ENCODE data around the gene ATP6V0A4. TPM values are rescaled to one million over a fixed set of nuclear protein-coding genes. Genes with fewer than 3 reads are reported as not detected.
"Not testable (repeated sequence)": the region's sequence is repeated elsewhere in the genome, so short reads cannot be mapped to it uniquely, and the experiment has no call there.

ATP6V0A4 gene
- total RNA-seq, 2 experiments from 2014 or later: not detected

DNA sequence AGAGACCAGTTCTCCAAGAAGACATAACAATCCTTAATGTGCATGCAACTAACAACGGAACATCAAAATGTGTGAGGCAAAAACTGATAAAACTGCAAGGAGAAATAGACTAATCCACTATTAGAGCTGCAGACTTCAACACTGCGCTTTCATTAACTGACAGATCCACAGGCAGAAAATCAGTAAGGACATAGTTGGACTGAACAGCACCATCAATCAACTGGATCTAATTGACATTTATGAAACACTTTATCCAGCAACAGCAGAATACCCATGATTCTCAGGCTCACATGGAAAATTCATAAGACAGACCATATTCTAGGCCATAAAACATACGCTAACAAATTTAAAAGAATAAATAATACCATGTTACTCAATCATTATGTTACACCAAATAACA, 21.6 kb upstream of the ATP6V0A4 start:
- H3K4me1 Mint-ChIP-seq: peaks cover 3% of the 10 kb centered on the region
- no peak for DNase-seq
- H3K27me3 Mint-ChIP-seq: no peaks in the 10 kb centered on the region
- no peak overlapping the region for H3K27ac Mint-ChIP-seq
- no peaks in the 10 kb centered on the region for H3K36me3 Mint-ChIP-seq
- H3K9me3 Mint-ChIP-seq: no peaks in the 10 kb centered on the region
- H3K4me3 Mint-ChIP-seq: no peak overlapping the region

DNA sequence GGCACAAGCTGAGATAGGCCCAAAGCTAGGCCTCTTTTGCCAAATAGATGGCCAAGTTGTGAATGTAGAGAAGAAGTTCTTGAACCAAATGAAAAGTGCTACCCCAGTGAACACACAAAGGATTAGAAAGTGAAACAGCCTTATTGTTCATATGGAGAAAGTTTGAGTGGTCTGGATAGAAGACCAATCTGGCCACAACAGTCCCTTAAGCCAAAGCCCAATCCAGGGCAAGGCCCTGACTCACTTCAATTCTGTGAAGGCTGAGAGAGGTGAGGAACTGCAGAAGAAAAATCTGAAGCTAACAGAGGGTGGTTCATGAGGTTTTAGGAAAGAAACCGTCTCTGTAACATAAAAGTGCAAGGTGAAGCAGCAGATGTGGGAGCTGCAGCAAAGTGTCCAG, 18.7 kb upstream of the ATP6V0A4 start:
- H3K9me3 Mint-ChIP-seq: no peaks in the 10 kb centered on the region
- no peaks in the 10 kb centered on the region for H3K27me3 Mint-ChIP-seq
- H3K36me3 Mint-ChIP-seq: no peaks in the 10 kb centered on the region
- peaks cover 5% of the 10 kb centered on the region for H3K4me1 Mint-ChIP-seq
- H3K27ac Mint-ChIP-seq: no peak overlapping the region
- H3K4me3 Mint-ChIP-seq: no peak overlapping the region
- DNase-seq: no peak

DNA sequence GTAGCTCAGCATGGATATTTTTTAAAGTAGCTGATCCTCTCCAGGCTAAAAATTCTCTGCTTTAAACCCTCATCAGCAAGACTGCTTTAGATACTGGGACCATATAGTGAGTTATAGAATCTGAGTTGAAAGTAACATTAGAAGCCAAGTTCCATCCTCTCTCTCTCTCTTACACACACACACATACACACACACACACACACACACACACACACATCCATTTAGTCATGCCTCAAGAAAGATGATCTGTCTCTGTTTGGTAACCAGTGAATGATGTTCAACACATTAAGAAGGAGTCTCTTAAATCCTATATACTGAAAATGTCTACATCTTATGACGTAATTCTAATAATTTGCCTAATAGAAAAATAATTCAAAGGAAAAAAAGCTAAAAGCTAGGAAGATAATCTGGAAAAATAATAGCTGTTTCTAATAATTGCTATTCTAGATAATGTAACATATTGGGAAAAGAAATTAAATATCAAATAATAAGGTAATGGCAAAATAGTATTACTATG, 16.9 kb upstream of the ATP6V0A4 start:
- no peaks in the 10 kb centered on the region for H3K36me3 Mint-ChIP-seq
- no peak for DNase-seq
- H3K4me1 Mint-ChIP-seq: peaks cover 5% of the 10 kb centered on the region
- no peak overlapping the region for H3K4me3 Mint-ChIP-seq
- no peaks in the 10 kb centered on the region for H3K27me3 Mint-ChIP-seq
- no peak overlapping the region for H3K27ac Mint-ChIP-seq
- no peaks in the 10 kb centered on the region for H3K9me3 Mint-ChIP-seq

DNA sequence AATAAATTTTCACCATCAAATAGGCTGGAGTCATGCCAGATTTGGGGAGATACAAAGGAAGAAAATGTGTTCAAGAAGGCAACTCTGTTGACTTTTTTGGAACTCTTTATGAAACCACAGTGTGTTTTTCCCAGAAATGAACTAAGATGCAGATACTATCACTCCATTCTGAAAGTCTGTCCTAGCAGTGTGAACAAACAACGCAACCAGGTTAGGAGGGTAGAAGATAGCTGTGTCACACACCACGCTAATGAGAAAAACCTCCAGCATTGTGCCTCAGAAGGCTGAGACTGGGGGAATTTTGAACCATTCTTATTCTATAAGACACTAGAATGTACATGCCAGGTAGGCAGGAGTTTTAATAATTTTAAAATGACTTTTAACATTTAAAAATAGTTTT, 15.9 kb upstream of the ATP6V0A4 start:
- Mint-ChIP-seq H3K9me3 (no peaks in the 10 kb centered on the region), H3K4me3 (no peak overlapping the region), H3K36me3 (no peaks in the 10 kb centered on the region), H3K27ac (no peak overlapping the region), H3K27me3 (no peaks in the 10 kb centered on the region), H3K4me1 (peaks cover 5% of the 10 kb centered on the region)
- no peak for DNase-seq

DNA sequence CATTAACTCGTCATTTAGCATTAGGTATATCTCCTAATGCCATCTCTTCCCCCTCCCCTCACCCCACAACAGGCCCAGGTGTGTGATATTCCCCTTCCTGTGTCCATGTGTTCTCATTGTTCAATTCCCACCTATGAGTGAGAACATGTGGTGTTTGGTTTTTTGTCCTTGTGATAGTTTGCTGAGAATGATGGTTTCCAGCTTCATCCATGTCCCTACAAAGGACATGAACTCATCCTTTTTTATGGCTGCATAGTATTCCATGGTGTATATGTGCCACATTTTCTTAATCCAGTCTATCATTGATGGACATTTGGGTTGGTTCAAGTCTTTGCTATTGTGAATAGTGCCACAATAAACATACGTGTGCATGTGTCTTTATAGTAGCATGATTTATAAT, 13.3 kb upstream of the ATP6V0A4 start:
- not testable (repeated sequence) for H3K27me3 Mint-ChIP-seq, DNase-seq, H3K4me3 Mint-ChIP-seq, H3K27ac Mint-ChIP-seq, H3K4me1 Mint-ChIP-seq, H3K9me3 Mint-ChIP-seq, H3K36me3 Mint-ChIP-seq

DNA sequence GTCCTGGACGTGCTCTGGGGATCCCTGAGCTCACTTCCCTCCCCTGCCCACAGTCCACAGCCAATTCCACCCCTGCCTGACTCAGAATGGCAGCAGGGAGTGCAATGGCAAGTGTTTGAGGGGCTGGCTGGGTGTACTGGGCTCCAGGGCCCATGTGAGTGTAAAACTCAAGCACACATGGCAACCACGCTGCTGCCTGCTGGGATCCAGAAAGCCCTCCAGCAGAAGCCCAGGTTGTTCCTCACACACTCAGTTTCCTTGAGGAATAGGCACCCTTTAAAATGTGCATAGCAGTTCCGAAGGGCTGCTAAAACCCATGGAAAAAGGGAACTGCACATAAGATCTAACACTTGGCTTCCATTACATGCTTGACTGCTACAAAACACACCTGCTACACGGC, 11.3 kb upstream of the ATP6V0A4 start:
- H3K9me3 Mint-ChIP-seq: no peaks in the 10 kb centered on the region
- H3K27me3 Mint-ChIP-seq: no peaks in the 10 kb centered on the region
- H3K4me3 Mint-ChIP-seq: no peak overlapping the region
- H3K36me3 Mint-ChIP-seq: no peaks in the 10 kb centered on the region
- peaks cover 1% of the 10 kb centered on the region for H3K4me1 Mint-ChIP-seq
- no peak for DNase-seq
- H3K27ac Mint-ChIP-seq: no peak overlapping the region

DNA sequence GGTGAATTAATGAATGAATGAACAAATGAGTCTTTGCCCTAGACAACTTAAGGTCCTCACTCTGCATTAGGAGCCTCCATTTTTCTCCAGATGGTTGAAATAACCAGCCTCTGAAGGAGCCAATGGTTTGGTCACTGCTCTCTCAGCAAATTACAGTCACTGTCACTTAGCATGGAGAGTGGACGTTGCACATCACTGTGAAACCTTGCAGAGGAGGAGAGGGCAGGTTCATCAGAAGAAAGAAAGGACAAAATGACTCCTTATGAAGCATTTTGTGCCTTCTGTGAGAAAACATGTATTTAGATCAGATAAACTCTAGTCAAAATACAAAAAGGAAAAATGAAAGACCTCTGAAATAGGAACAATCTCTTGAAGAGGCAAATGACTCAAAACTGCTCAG, 6.6 kb upstream of the ATP6V0A4 start:
- H3K4me1 Mint-ChIP-seq: no peaks in the 10 kb centered on the region

DNA sequence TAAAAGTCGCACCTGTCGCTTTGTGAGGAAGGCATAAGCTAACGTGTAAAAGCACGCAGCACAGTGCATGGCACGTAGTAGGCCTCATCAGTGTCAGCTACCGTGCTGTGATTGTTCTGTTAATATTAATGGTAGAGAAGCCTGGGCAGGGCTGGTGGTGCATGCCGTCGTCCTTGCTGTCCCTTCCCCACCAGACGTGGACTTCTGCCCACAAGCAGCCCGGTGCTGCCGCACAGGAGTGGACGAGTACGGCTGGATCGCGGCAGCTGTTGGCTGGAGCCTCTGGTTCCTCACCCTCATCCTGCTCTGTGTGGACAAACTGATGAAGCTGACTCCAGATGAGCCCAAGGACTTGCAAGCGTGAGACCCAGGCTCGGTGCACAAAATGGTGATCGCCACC, 4.7 kb upstream of the ATP6V0A4 start:
- peaks cover 2% of the 10 kb centered on the region for H3K36me3 Mint-ChIP-seq
- no peak for DNase-seq
- H3K27me3 Mint-ChIP-seq: peaks cover 4% of the 10 kb centered on the region
- no peak overlapping the region for H3K27ac Mint-ChIP-seq
- peaks cover 1% of the 10 kb centered on the region for H3K4me1 Mint-ChIP-seq
- H3K9me3 Mint-ChIP-seq: no peaks in the 10 kb centered on the region
- no peak overlapping the region for H3K4me3 Mint-ChIP-seq

More for the DNA sequence above, 6.6 kb upstream of the ATP6V0A4 start:
- no peak overlapping the region for H3K4me3 Mint-ChIP-seq
- H3K27ac Mint-ChIP-seq: no peak overlapping the region
- H3K36me3 Mint-ChIP-seq: peaks cover 2% of the 10 kb centered on the region
- no peak for DNase-seq
- H3K9me3 Mint-ChIP-seq: no peaks in the 10 kb centered on the region
- no peaks in the 10 kb centered on the region for H3K27me3 Mint-ChIP-seq

DNA sequence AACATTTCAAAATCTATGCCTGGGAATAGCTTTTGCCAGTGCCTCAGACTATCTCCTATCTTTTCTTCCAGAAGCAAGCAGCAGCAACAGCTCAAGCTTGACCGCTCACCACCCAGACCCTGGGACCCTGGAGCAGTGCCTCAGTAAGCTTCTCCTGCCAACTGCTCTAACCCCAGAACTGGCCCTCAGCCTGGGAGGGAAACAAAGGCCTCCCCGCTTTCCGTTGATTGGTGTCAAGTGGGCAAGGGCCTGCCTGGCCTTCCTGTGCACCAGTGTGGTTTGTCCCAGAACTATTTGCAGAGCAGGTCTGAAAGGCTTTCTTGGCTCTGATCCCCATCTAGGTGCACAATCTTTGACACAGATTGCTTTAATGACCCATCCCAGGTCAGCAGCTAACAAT, 3.3 kb upstream of the ATP6V0A4 start:
- Mint-ChIP-seq H3K36me3 (peaks cover 2% of the 10 kb centered on the region), H3K9me3 (no peaks in the 10 kb centered on the region), H3K27me3 (peaks cover 4% of the 10 kb centered on the region), H3K27ac (no peak overlapping the region), H3K4me1 (peaks cover 4% of the 10 kb centered on the region), H3K4me3 (no peak overlapping the region)
- no peak for DNase-seq

DNA sequence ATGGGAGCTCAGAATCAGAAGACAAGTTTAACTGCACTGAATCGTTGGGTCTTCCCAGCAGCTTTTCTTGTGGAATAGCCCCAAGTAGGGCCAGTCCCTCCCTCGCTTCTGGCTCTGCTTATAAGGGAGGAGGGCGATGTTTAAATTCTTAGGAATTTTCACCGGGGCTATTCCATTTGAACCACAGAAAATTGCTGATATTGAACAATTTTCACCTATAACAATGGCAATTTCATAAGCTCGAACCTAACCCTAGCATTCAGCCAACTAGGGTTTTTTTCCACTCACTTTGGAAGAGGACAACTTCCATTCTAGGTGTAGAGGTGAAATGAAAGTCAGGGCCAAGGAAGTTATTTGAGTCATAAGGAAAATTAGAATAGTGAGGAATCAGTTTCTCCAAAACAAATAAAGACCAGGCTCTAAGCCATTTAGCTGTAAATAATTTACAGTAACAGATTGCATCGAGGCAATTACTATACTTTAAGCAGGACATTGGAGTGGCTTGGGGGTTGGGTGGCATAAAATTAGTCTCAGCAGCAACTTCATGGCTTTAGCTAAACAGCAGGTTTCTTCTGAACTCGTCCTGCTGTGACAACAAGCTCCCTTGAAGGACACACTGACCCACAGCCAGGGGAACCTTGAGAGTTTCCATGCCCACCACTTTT, 1.5 kb upstream of the ATP6V0A4 start:
- no peaks in the 10 kb centered on the region for H3K9me3 Mint-ChIP-seq
- no peak overlapping the region for H3K4me3 Mint-ChIP-seq
- H3K36me3 Mint-ChIP-seq: peaks cover 2% of the 10 kb centered on the region
- H3K27ac Mint-ChIP-seq: no peak overlapping the region
- peaks cover 4% of the 10 kb centered on the region for H3K27me3 Mint-ChIP-seq
- no peak for DNase-seq
- H3K4me1 Mint-ChIP-seq: peaks cover 4% of the 10 kb centered on the region

DNA sequence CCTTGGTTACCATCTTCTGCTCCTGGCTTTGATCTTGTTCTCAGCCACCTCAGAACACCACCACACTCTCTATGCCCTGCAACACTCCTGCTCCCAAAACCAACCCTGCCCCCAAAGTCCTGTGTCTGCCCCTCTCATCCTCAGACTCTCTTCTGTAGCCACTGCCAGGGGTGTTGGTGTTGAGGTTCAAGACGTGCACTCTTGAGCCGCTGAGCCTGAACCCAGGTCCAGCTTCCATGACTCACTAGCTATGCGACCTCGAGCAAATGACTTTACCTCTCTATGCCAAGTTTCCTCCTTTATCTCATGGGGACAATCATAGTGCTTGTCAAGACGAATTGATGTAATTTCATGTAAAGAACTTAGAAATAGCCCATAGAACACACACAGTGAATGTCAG, 840 bp upstream of the ATP6V0A4 start:
- DNase-seq: no peak
- H3K4me3 Mint-ChIP-seq: no peak overlapping the region
- no peaks in the 10 kb centered on the region for H3K9me3 Mint-ChIP-seq
- H3K36me3 Mint-ChIP-seq: peaks cover under 1% of the 10 kb centered on the region
- peaks cover 4% of the 10 kb centered on the region for H3K27me3 Mint-ChIP-seq
- peaks cover 4% of the 10 kb centered on the region for H3K4me1 Mint-ChIP-seq
- H3K27ac Mint-ChIP-seq: no peak overlapping the region

DNA sequence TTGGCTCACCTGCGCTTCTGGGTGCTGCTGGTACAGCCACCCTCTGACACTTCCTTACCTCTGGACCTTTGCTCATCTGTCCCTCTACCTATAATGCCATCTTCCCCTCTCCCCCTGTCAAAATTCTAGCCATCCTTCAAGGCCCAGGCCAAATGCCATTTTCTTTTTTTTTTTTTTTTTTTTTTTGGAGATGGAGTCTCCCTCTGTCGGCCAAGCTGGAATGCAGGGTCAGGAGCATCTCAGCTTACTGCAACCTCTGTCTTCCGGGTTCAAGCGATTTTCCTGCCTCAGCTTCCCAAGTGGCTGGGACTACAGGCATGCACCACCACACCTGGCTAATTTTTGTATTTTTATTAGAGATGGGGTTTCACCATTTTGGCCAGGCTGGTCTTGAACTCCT, 950 bp downstream of the ATP6V0A4 start:
- DNase-seq, H3K4me3 Mint-ChIP-seq, H3K4me1 Mint-ChIP-seq, H3K27ac Mint-ChIP-seq, H3K27me3 Mint-ChIP-seq, H3K36me3 Mint-ChIP-seq, H3K9me3 Mint-ChIP-seq: not testable (repeated sequence)

DNA sequence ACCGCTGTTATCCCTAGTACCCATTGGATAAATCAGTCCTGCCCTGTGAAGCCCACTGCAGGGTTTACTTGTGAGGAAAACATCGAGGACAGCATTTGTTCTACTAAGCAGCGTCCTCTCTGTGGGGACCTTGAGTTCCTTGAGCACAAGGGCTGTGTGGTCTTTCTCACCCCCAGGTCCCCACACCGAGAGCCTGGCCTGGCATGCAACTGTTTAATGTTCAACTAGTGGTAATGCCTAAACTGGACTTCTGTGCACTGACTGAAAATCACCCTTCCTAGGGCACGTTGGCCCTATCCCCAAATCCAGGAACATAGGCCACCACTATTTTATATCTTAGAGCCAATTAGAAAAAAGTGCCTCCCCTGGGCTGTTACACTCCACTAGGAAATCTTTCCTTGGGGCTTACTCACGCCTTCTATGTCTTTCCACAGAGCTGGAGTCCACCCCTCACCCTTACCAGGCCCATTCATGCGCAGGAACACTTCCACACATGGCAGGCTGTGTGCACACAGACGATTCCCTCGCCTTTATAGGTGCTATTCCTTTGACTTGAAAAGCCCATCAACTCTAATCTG, 1.9 kb downstream of the ATP6V0A4 start:
- Mint-ChIP-seq H3K4me1 (peaks cover 4% of the 10 kb centered on the region), H3K4me3 (no peak overlapping the region), H3K27ac (no peak overlapping the region), H3K36me3 (no peaks in the 10 kb centered on the region), H3K27me3 (peaks cover 4% of the 10 kb centered on the region), H3K9me3 (no peaks in the 10 kb centered on the region)
- no peak for DNase-seq

DNA sequence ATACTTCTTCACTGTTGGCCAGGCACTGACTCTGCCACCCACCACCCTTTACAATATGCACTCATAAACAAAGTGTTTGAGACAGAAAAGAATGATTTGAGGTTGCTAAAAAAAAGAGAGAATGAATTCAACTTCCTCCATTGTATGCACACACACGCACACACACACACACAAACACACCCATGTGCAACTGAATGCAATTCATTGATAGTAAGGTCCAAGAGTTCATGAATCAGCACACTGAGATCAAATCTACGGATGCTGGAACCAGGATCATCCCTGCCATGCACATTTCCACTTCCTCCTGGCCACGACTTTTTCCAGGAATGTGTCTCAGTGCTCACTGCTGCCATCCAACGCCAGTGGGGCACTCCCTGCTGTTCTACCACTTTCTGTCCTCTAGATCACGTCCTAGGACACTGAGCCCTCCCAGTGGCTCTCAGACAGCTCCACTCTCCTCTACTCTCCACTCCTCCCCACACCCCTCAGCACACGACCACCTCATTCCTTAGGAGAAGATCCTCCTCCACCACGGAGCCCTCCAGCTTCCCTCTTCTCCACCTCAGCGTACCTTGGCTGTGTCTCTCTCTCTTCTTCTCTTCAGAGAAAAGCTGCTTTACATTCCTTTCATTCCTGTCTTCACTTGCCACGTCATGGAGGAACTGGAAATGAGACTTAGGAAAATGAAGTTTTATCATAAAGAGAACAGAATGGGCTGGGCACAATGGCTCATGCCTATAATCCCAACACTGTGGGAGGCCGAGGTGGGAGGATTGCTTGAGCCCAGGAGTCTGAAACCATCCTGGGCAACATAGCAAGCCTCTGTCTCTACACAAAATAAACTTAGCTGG, 12.2 kb downstream of the ATP6V0A4 start:
- H3K27me3 Mint-ChIP-seq: no peaks in the 10 kb centered on the region
- no peak overlapping the region for H3K27ac Mint-ChIP-seq
- no peaks in the 10 kb centered on the region for H3K36me3 Mint-ChIP-seq
- no peak for DNase-seq
- H3K4me1 Mint-ChIP-seq: no peaks in the 10 kb centered on the region
- H3K9me3 Mint-ChIP-seq: peaks cover 14% of the 10 kb centered on the region
- no peak overlapping the region for H3K4me3 Mint-ChIP-seq

DNA sequence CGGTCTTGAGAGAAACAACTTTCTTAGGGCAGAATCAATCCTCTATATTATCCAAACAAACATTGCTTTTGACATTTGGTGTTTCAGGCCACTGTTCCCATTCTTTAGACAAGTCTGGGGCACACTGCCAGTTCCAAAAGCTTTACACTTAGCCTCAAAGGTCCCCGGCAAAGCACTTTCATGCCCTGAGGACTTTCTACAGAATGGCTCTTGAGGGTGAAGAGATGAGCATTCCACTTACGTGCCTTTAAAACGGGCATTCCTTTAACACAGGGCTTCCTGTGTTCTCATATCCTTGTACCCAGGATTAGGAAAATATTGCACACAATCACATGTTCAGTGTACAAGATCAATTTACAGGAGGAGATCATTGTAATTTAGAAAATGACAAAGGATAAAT, 13.3 kb downstream of the ATP6V0A4 start:
- Mint-ChIP-seq H3K36me3 (no peaks in the 10 kb centered on the region), H3K27me3 (no peaks in the 10 kb centered on the region)

More for the DNA sequence above, 13.3 kb downstream of the ATP6V0A4 start:
- H3K4me3 Mint-ChIP-seq: no peak overlapping the region
- peaks cover 14% of the 10 kb centered on the region for H3K9me3 Mint-ChIP-seq
- H3K4me1 Mint-ChIP-seq: no peaks in the 10 kb centered on the region
- no peak for DNase-seq
- H3K27ac Mint-ChIP-seq: no peak overlapping the region
